Measurements from ENCODE around the gene BCAS1. TPM values are rescaled to one million over a fixed set of nuclear protein-coding genes. Genes with fewer than 3 reads are reported as not detected.
"Not testable (repeated sequence)": the region's sequence is repeated elsewhere in the genome, so short reads cannot be mapped to it uniquely, and the experiment has no call there.

The BCAS1 gene
- total RNA-seq, 1 donor from 2014 or later: 0.04 TPM

- TF ChIP-seq, protein P1, sequence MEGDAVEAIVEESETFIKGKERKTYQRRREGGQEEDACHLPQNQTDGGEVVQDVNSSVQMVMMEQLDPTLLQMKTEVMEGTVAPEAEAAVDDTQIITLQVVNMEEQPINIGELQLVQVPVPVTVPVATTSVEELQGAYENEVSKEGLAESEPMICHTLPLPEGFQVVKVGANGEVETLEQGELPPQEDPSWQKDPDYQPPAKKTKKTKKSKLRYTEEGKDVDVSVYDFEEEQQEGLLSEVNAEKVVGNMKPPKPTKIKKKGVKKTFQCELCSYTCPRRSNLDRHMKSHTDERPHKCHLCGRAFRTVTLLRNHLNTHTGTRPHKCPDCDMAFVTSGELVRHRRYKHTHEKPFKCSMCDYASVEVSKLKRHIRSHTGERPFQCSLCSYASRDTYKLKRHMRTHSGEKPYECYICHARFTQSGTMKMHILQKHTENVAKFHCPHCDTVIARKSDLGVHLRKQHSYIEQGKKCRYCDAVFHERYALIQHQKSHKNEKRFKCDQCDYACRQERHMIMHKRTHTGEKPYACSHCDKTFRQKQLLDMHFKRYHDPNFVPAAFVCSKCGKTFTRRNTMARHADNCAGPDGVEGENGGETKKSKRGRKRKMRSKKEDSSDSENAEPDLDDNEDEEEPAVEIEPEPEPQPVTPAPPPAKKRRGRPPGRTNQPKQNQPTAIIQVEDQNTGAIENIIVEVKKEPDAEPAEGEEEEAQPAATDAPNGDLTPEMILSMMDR (IDR thresholded peaks at IDR 0.05; ENCODE audit: insufficient read depth, low read length, poor library complexity, severe bottlenecking): no peak
- no peak overlapping the region for H3K4me3 ChIP-seq (ENCODE audit: low read depth, low read length)
- DNase-seq (ENCODE audit: low read depth): no peak
- H3K27me3 ChIP-seq (ENCODE audit: control insufficient read depth, insufficient read depth, low read length): no peaks in the 10 kb centered on the region
- H3K36me3 ChIP-seq (ENCODE audit: control insufficient read depth, insufficient read depth, low read length): no peaks in the 10 kb centered on the region
Measured at GRCh38 chr20:53935344-53936084, 134.9 kb downstream of the BCAS1 start.

DNA sequence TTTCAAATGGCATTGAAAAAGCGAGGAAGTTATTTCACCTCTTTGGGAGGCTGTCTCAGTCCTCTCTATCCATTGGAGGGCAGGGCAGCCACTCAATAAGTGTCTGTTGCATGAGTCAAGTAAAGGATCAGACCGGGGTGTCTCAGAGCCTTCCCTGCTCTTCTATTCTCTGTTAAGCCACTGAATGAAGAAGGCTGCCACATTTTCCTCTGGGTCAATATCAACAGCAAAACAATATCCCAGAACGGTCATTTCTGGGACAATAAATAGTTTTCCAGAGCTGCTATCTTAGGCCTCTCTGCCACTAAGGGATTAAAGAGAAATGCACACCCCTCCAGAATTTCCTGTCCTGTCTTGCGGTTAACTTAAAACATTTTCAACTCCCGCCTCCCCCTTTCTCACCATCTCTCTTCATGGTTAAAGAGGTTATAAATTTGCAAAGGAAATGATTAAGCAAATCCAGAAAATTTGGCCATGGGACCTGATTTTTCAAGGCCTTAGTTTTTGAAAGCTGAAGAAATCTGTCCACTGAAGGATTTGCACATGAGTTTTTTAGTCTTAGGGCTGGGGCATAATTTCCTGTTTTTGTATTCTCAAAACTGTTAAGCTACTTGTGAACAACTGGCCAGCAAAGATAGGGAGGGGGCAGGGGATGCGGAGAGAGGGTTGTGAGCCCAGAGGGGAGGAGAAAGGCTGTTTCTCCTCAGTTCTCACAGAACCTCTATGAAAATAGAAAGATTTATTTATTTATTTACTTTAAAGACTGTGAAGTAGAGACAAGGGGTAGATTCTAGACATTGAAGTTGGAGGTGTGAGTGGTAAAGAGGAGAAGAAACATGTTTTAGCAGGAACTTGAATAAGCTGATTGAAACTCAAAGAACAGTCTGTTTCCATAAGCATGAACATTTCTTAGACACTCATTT lies 135.7 kb downstream of the BCAS1 start:
- no peak for DNase-seq (ENCODE audit: low read depth)
- Histone ChIP-seq H3K27me3 (ENCODE audit: control insufficient read depth, insufficient read depth, low read length) (no peaks in the 10 kb centered on the region), H3K36me3 (ENCODE audit: control insufficient read depth, insufficient read depth, low read length) (no peaks in the 10 kb centered on the region), H3K4me3 (ENCODE audit: low read depth, low read length) (no peak overlapping the region)
- TF ChIP-seq, protein P1 (IDR thresholded peaks at IDR 0.05; ENCODE audit: insufficient read depth, low read length, poor library complexity, severe bottlenecking): no peak

- Histone ChIP-seq H3K27me3 (ENCODE audit: control insufficient read depth, insufficient read depth, low read length) (no peaks in the 10 kb centered on the region), H3K36me3 (ENCODE audit: control insufficient read depth, insufficient read depth, low read length) (no peaks in the 10 kb centered on the region), H3K4me3 (ENCODE audit: low read depth, low read length) (no peak overlapping the region)
- TF ChIP-seq, protein P1 (IDR thresholded peaks at IDR 0.05; ENCODE audit: insufficient read depth, low read length, poor library complexity, severe bottlenecking): no peak
- no peak for DNase-seq (ENCODE audit: low read depth)
Measured at GRCh38 chr20:53933232-53933846, 137.1 kb downstream of the BCAS1 start.

- not testable (repeated sequence) for DNase-seq (ENCODE audit: low read depth); H3K4me3 ChIP-seq (ENCODE audit: low read depth, low read length); H3K36me3 ChIP-seq (ENCODE audit: control insufficient read depth, insufficient read depth, low read length); H3K27me3 ChIP-seq (ENCODE audit: control insufficient read depth, insufficient read depth, low read length)
Measured at GRCh38 chr20:53932655-53933192, 137.7 kb downstream of the BCAS1 start.

GRCh38 chr20:53931597-53931996 lies 138.8 kb downstream of the BCAS1 start:
- TF ChIP-seq, protein P1 (IDR thresholded peaks at IDR 0.05; ENCODE audit: insufficient read depth, low read length, poor library complexity, severe bottlenecking): no peak
- no peak for DNase-seq (ENCODE audit: low read depth)
- no peak overlapping the region for H3K4me3 ChIP-seq (ENCODE audit: low read depth, low read length)
- no peaks in the 10 kb centered on the region for H3K36me3 ChIP-seq (ENCODE audit: control insufficient read depth, insufficient read depth, low read length)
- H3K27me3 ChIP-seq (ENCODE audit: control insufficient read depth, insufficient read depth, low read length): no peaks in the 10 kb centered on the region

Measured in kidney epithelial cell (primary cell).